Lower leg skin (tissue), 4 donors: Measurements from ENCODE around the gene PPM1A. TPM values are rescaled to one million over a fixed set of nuclear protein-coding genes. Genes with fewer than 3 reads are reported as not detected.

ENCODE experiments used
- DNase-seq, 2 donors: peaks; one replicate each; pipeline ENCODE4 v3.0.0-alpha.2; 2019; ENCODE audit warnings: low spot score in 2 of 2
- H3K4me3 ChIP-seq: fragments of 200-600 bp; sonication (generic); 2 replicates; pipeline ENCODE4 v1.5.1; 2017; ENCODE audit warnings: mild to moderate bottlenecking, low read depth; ENCODE audit not compliant: poor library complexity, severe bottlenecking
- CTCF ChIP-seq, 3 donors: fragments of 450-650 bp; IDR thresholded peaks; one replicate each; pipeline ENCODE4 v1.5.1; 2016; ENCODE audit warnings: antibody characterized with exemption in 3 of 3, mild to moderate bottlenecking in 3 of 3, moderate library complexity in 2 of 3
- POLR2A ChIP-seq, 2 donors: fragments of 450-650 bp; IDR thresholded peaks; one replicate each; pipeline ENCODE4 v1.6.1; 2016 to 2017; ENCODE audit warnings: antibody characterized with exemption in 2 of 2, mild to moderate bottlenecking in 1 of 2, moderate library complexity in 1 of 2
- WGBS, 2 donors: methylation state at CpG; one replicate each; pipeline ENCODE4 v1.1.5; 2018; 5-methylcytosine and 5-hydroxymethylcytosine counted together
- intact Hi-C: fragments of 100-400 bp; cut with DNase I; formaldehyde crosslinking; loops from one replicate; pipeline ENCODE4 v1.15.0; 2023; ENCODE audit warnings: low total_unique reads
- total RNA-seq, 4 donors: library from RNA; depleted of rRNA; stranded (reverse); fragments of >200 nt; gene quantifications; one replicate each; pipeline ENCODE4 v1.1.0, GENCODE V29; 2016

Gene PPM1A
- total RNA-seq, 4 donors from 2014 or later: 36.5 to 48.7 (median 42.8) TPM

DNA sequence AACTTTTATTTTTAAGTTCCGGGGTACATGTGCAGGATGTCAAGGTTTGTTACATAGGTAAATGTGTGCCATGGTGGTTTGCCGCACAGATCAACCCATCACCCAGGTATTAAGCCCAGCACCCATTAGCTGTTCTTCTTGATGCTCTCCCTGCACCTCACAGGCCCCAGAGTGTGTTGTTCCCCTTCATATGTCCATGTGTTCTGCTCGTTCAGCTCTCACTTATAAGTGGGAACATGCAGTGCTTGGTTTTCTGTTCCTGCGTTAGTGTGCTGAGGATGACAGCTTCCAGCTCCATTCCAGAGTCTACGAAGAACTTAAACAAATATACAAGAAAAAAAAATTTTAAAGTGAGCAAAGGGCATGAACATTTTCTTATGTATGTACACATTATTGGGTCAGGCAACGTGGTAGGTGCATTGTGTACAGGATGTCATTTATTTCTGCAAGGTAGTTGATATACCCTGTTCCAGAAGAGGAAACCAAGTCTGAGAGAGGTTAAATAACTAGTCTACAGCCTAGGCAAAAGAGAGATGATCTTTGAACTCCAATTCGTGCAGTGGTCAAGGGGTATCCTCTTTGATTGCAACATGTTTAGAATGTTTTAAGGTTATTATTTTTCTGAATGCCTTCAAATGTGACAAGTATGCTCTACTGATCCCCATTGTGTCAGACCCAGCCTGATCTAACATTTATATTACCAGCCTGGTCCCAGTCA is 8.7 kb upstream of the PPM1A start:
- no peak for DNase-seq
- H3K4me3 ChIP-seq: no peak overlapping the region
- 86 to 88% methylated on average over 7 of the region's 7 CpGs for WGBS, 2 donors
- intact Hi-C loops: no loop called here
- TF ChIP-seq POLR2A (IDR thresholded peaks at IDR 0.05) (no peak), CTCF (IDR thresholded peaks at IDR 0.05) (no peak)

DNA sequence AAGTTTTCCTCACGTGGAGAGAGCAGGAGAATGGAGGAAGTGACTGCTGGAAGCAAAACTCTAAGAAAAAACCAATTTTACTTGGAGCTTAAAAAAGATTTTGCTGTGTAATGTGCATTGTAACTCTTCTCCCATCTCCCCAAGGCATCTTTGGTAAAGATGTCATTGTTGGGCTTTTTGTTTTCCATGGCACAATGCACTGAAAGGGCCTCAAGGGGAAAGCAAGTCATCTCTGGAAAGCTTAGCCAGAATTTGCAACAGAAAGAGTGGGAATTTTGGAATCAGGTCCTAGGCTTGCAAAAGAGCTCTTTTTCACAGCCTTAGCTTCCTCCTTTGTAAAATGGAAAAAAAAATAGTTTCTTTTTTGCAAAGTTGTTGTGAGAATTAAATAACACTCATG is 7.9 kb upstream of the PPM1A start:
- no peak overlapping the region for H3K4me3 ChIP-seq
- 46 to 48% methylated on average over 1 of the region's 1 CpG for WGBS, 2 donors
- intact Hi-C loops: no loop called here
- DNase-seq: no peak
- TF ChIP-seq CTCF (IDR thresholded peaks at IDR 0.05) (no peak), POLR2A (IDR thresholded peaks at IDR 0.05) (no peak)

- intact Hi-C loops: no loop called here
- no peak for TF ChIP-seq POLR2A (IDR thresholded peaks at IDR 0.05)
- no peak for TF ChIP-seq CTCF (IDR thresholded peaks at IDR 0.05)
- no peak overlapping the region for H3K4me3 ChIP-seq
- 51 to 79% methylated on average over 2 of the region's 2 CpGs for WGBS, 2 donors
- no peak for DNase-seq
These were observed 6.6 kb upstream of the PPM1A start for GRCh38 chr14:60242429-60242828.

DNA sequence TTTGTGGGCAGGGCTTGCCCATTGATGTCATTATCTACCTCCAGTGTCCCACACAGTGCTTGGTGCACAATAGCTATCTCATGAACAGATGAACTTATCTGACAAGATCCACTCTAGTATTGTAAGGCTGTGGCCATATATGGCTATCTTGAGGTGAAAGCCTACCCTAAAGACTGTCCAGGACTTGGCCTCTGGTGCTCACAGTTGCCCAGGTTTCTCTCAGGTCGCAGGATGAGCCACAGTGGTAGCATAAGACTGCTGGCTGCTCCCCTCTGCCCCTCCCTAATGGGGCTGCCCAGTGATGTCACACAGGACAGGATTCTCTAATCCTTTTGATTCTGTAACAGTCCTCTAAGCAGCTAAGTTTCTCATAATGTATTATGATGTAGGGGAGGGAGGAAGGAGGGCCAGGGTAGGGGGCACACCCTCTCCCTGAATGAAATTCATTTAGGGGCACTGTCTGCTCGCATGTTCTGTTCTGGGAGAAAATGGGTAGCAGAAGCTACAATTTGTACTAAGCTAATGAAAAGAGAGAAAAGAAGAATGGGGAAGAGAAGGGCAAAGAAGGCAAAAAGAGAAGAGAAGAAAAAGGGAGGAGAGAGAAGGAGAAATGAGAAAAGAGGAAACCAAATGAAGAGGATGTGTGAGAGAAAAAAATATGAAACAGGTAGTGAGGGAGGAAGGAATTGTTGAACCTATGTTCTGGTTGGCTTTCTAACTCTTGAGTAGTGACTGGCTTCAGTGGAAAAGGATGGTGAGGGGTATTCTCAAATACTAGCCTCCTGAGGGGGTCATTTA is 3.4 kb upstream of the PPM1A start:
- no peak for DNase-seq
- no peak overlapping the region for H3K4me3 ChIP-seq
- intact Hi-C loops: no loop called here
- WGBS, 2 donors: 53 to 70% methylated on average over 2 of the region's 2 CpGs
- TF ChIP-seq POLR2A (IDR thresholded peaks at IDR 0.05): no peak
- no peak for TF ChIP-seq CTCF (IDR thresholded peaks at IDR 0.05)

DNA sequence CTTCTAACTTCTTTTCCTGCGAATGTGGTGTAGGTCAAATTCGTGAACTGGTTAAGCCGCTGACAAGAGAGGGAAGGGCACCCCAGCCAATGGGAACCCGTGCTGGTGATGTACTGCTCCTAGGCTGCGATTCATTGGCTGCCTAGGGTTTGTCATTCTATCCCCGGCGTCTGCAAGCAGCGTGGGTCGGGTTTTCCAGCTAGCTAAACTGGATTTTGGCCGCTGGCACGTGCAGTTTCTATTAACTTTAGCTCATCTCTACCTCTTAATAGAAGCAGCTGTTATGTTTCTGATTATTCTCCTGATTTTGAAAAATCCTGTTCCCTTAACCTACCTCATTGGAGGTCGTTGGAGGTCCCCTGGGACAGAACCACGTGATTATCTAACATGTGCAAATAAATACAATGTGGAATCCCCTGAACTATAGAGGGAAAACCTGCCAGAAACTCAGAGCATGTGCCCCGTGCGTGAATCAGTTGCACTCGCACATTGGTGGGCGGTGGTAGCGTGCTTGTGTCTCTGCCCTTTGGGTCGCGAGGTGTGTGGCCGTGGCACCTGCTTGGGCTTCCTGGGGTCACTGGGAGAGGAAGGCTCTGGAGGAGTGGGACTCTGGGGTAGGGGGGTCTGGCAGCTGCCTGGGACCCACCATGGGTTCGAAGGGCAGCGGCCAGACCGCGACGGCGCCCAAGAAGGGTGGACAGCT is 876 bp upstream of the PPM1A start:
- H3K4me3 ChIP-seq: peak overlapping the region; percentile 40
- DNase-seq: peak; percentile 95 to 98
- TF ChIP-seq CTCF (IDR thresholded peaks at IDR 0.05): no peak
- peak in 1 of 2 donors; percentile 26 for TF ChIP-seq POLR2A (IDR thresholded peaks at IDR 0.05)
- intact Hi-C loops: no loop called here
- WGBS, 2 donors: 0 to 1% methylated on average over 21 to 23 of the region's 27 CpGs
